ENCODE results near the gene BRME1.

GRCh38 chr19:13842291-13843103, 63.4 kb downstream of the BRME1 start:
- TF ChIP-seq MAX (IDR thresholded peaks at IDR 0.05) (no peak), USF1 (IDR thresholded peaks at IDR 0.05) (peak; percentile 76)

Data from Ishikawa (cell line).